Uterus (tissue), 4 donors: ENCODE results near the gene TSPAN11. TPM values are rescaled to one million over a fixed set of nuclear protein-coding genes. Genes with fewer than 3 reads are reported as not detected.

ENCODE experiments used
- DNase-seq, 2 donors: peaks; one replicate each; pipeline ENCODE4 v3.0.0-alpha.2; 2019 to 2020
- H3K27ac ChIP-seq, 2 donors: fragments of 200-600 bp; sonication (generic); 1 replicate in 1 of 2; 2 replicates in 1 of 2; pipeline ENCODE4 v1.5.1; 2016 to 2018
- H3K27me3 ChIP-seq, 2 donors: fragments of 200-600 bp; sonication (generic); one replicate each; pipeline ENCODE4 v1.5.1; 2018 to 2019; ENCODE audit warnings: control low read depth in 1 of 2
- H3K36me3 ChIP-seq, 2 donors: fragments of 200-600 bp; sonication (generic); one replicate each; pipeline ENCODE4 v1.5.1; 2019; ENCODE audit warnings: control low read depth in 1 of 2
- H3K4me1 ChIP-seq, 2 donors: fragments of 200-600 bp; sonication (generic); one replicate each; pipeline ENCODE4 v1.5.1; 2018 to 2019; ENCODE audit warnings: control low read depth in 1 of 2
- H3K4me3 ChIP-seq, 2 donors: fragments of 200-600 bp; sonication (generic); 1 replicate in 1 of 2; 2 replicates in 1 of 2; pipeline ENCODE4 v1.5.1; 2018 to 2019; ENCODE audit warnings: mild to moderate bottlenecking in 1 of 2
- H3K9me3 ChIP-seq, 2 donors: fragments of 200-600 bp; sonication (generic); one replicate each; pipeline ENCODE4 v1.5.1; 2019; ENCODE audit warnings: control low read depth in 1 of 2
- CTCF ChIP-seq, 4 experiments: fragments of 200-600 bp in 2 of 4; fragments of 450-650 bp in 2 of 4; sonication (generic) in 2 of 4; IDR thresholded peaks; one replicate each; pipeline ENCODE4 v1.5.1; 2016 to 2019; ENCODE audit warnings: antibody characterized with exemption in 4 of 4, mild to moderate bottlenecking in 2 of 4, moderate library complexity in 1 of 4
- POLR2A ChIP-seq, 2 donors: fragments of 450-650 bp; IDR thresholded peaks; one replicate each; pipeline ENCODE4 v1.6.1; 2016; ENCODE audit warnings: antibody characterized with exemption in 2 of 2, mild to moderate bottlenecking in 1 of 2, moderate library complexity in 1 of 2
- intact Hi-C: fragments of 100-400 bp; cut with DNase I; formaldehyde crosslinking; loops from one replicate; pipeline ENCODE4 v1.15.1; 2023; ENCODE audit warnings: low total_unique reads
- total RNA-seq, 4 donors: library from RNA; depleted of rRNA in 3 of 4; stranded (reverse); fragments of >200 nt in 3 of 4; gene quantifications; one replicate each; pipeline versions ENCODE4 v1.1.0 to v1.2.4, GENCODE V29; 2014 to 2023
- donor health status: DM: yes; HTN: yes; CAD: no.

The TSPAN11 gene
- total RNA-seq, 4 donors from 2014 or later = 0.51 to 9.4 (median 0.88) TPM

GRCh38 chr12:30973830-30974229 is 47.3 kb downstream of the TSPAN11 start:
- TF ChIP-seq CTCF (IDR thresholded peaks at IDR 0.05) (no peak), POLR2A (IDR thresholded peaks at IDR 0.05) (no peak)
- intact Hi-C loops = loop anchor here (10.0 kb wide), 1 partner anchor 381 kb away; no protein-coding TSS in a partner anchor
- no peak overlapping the region for H3K4me3 ChIP-seq
- no peaks in the 10 kb centered on the region for H3K4me1 ChIP-seq
- no peak overlapping the region for H3K27ac ChIP-seq
- H3K36me3 ChIP-seq = no peaks in the 10 kb centered on the region
- no peak for DNase-seq
- no peaks in the 10 kb centered on the region for H3K27me3 ChIP-seq
- no peaks in the 10 kb centered on the region for H3K9me3 ChIP-seq

- Histone ChIP-seq H3K4me3 (no peak overlapping the region), H3K36me3 (no peaks in the 10 kb centered on the region), H3K27ac (no peak overlapping the region), H3K9me3 (no peaks in the 10 kb centered on the region), H3K4me1 (no peaks in the 10 kb centered on the region), H3K27me3 (no peaks in the 10 kb centered on the region)
- intact Hi-C loops = loop anchor here (10.0 kb wide), 1 partner anchor 380 kb away; no protein-coding TSS in a partner anchor
- TF ChIP-seq CTCF (IDR thresholded peaks at IDR 0.05) = no peak
- no peak for TF ChIP-seq POLR2A (IDR thresholded peaks at IDR 0.05)
- no peak for DNase-seq
Measured at GRCh38 chr12:30974746-30975500, 48.4 kb downstream of the TSPAN11 start.

- H3K36me3 ChIP-seq = no peaks in the 10 kb centered on the region
- intact Hi-C loops = loop anchor here (10.0 kb wide), 1 partner anchor 379 kb away; no protein-coding TSS in a partner anchor
- no peak overlapping the region for H3K4me3 ChIP-seq
- no peaks in the 10 kb centered on the region for H3K27me3 ChIP-seq
- H3K9me3 ChIP-seq = no peaks in the 10 kb centered on the region
- DNase-seq = no peak
- no peaks in the 10 kb centered on the region for H3K4me1 ChIP-seq
- no peak for TF ChIP-seq POLR2A (IDR thresholded peaks at IDR 0.05)
- TF ChIP-seq CTCF (IDR thresholded peaks at IDR 0.05) = no peak
- no peak overlapping the region for H3K27ac ChIP-seq
Measured at GRCh38 chr12:30975581-30975980, 49.0 kb downstream of the TSPAN11 start.

- Histone ChIP-seq H3K27ac (no peak overlapping the region), H3K36me3 (no peaks in the 10 kb centered on the region), H3K4me3 (no peak overlapping the region), H3K27me3 (no peaks in the 10 kb centered on the region), H3K4me1 (no peaks in the 10 kb centered on the region), H3K9me3 (no peaks in the 10 kb centered on the region)
- DNase-seq = no peak
- TF ChIP-seq CTCF (IDR thresholded peaks at IDR 0.05) (no peak), POLR2A (IDR thresholded peaks at IDR 0.05) (no peak)
- intact Hi-C loops = loop anchor here (10.0 kb wide), 1 partner anchor 379 kb away; no protein-coding TSS in a partner anchor
Measured at GRCh38 chr12:30976206-30976605, 49.7 kb downstream of the TSPAN11 start.

- intact Hi-C loops = loop anchor here (10.0 kb wide), 1 partner anchor 378 kb away; no protein-coding TSS in a partner anchor
- DNase-seq = no peak
- Histone ChIP-seq H3K27me3 (no peaks in the 10 kb centered on the region), H3K4me3 (no peak overlapping the region), H3K27ac (no peak overlapping the region), H3K4me1 (no peaks in the 10 kb centered on the region), H3K36me3 (no peaks in the 10 kb centered on the region), H3K9me3 (no peaks in the 10 kb centered on the region)
- TF ChIP-seq POLR2A (IDR thresholded peaks at IDR 0.05) = no peak
- no peak for TF ChIP-seq CTCF (IDR thresholded peaks at IDR 0.05)
Measured at GRCh38 chr12:30977124-30977523, 50.6 kb downstream of the TSPAN11 start.
